OCI-LY7 (cell line): ENCODE results near the gene TWIST2. TPM values are rescaled to one million over a fixed set of nuclear protein-coding genes. Genes with fewer than 3 reads are reported as not detected.

Source experiments
- BruUV-seq: library from RNA; stranded (reverse); fragments of 400-500 nt; replicated peaks from 2 replicates; lab custom pipeline; 2021; lab: Mats Ljungman, UMichigan
- CTCF ChIA-PET: fragments of 300-600 bp; sonication (Branson Sonifier 250); formaldehyde crosslinking; loops from one replicate; lab custom pipeline; 2022; ENCODE audit warnings: antibody characterized with exemption; ENCODE audit not compliant: unreplicated experiment; lab: Charles Lee
- POLR2A ChIA-PET: fragments of 300-600 bp; sonication (Branson Sonifier 250); formaldehyde crosslinking; loops from one replicate; lab custom pipeline; 2022; ENCODE audit warnings: antibody characterized with exemption; lab: Charles Lee
- DNase-seq: peaks from one replicate; pipeline ENCODE4 v3.0.0-alpha.2; 2015; ENCODE audit warnings: low spot score
- H2AFZ ChIP-seq: fragments of 200-600 bp; sonication (generic), shearing (Covaris generic); 2 replicates; pipeline ENCODE4 v1.6.1; 2014; ENCODE audit warnings: mild to moderate bottlenecking, antibody characterized with exemption, low read length, moderate library complexity
- H3K27ac ChIP-seq: fragments of 200-600 bp; sonication (generic); 2 replicates; pipeline ENCODE4 v1.5.1; 2014; ENCODE audit warnings: mixed run types, low read depth, mild to moderate bottlenecking, moderate library complexity, low read length, inconsistent platforms; ENCODE audit not compliant: poor library complexity, severe bottlenecking
- H3K36me3 ChIP-seq: fragments of 200-600 bp; sonication (generic); 2 replicates; pipeline ENCODE4 v1.6.1; 2014; ENCODE audit warnings: mild to moderate bottlenecking, antibody characterized with exemption, low read length, moderate library complexity, mixed read lengths; ENCODE audit not compliant: insufficient read depth
- H3K4me1 ChIP-seq: fragments of 200-600 bp; sonication (generic); 2 replicates; pipeline ENCODE4 v1.5.1; 2014; ENCODE audit warnings: mild to moderate bottlenecking, low read length; ENCODE audit not compliant: insufficient read depth, poor library complexity, severe bottlenecking
- H3K4me2 ChIP-seq: fragments of 200-600 bp; sonication (generic); 2 replicates; pipeline ENCODE4 v1.6.1; 2014; ENCODE audit warnings: mild to moderate bottlenecking, low read length
- H3K4me3 ChIP-seq: fragments of 200-600 bp; sonication (generic); 2 replicates; pipeline ENCODE4 v1.5.1; 2014; ENCODE audit warnings: mild to moderate bottlenecking, low read depth, low read length; ENCODE audit not compliant: poor library complexity, severe bottlenecking
- H3K79me2 ChIP-seq: fragments of 200-600 bp; sonication (generic); 2 replicates; pipeline ENCODE4 v1.6.1; 2016; ENCODE audit warnings: low read depth, mild to moderate bottlenecking, low read length, moderate library complexity, mixed read lengths; ENCODE audit not compliant: insufficient read depth
- H3K9me2 ChIP-seq: fragments of 200-600 bp; sonication (generic); 2 replicates; pipeline ENCODE4 v1.6.1; 2016; ENCODE audit warnings: mild to moderate bottlenecking, low read length, mixed read lengths; ENCODE audit not compliant: insufficient read depth
- H3K9me3 ChIP-seq: fragments of 200-600 bp; sonication (generic); 2 replicates; pipeline ENCODE4 v1.6.1; 2014; ENCODE audit warnings: mild to moderate bottlenecking, mixed run types, low read length, mixed read lengths
- H4K20me1 ChIP-seq: fragments of 200-600 bp; sonication (generic); 2 replicates; pipeline ENCODE4 v1.6.1; 2014; ENCODE audit warnings: mild to moderate bottlenecking, antibody characterized with exemption, low read length, moderate library complexity, mixed read lengths; ENCODE audit not compliant: insufficient read depth
- EZH2phosphoT487 ChIP-seq: fragments of 200-600 bp; sonication (generic); IDR thresholded peaks from 2 replicates; pipeline ENCODE4 v1.6.1; 2018; ENCODE audit warnings: low read depth, borderline replicate concordance, mild to moderate bottlenecking, mixed run types, antibody characterized with exemption, low read length, moderate library complexity, mixed read lengths
- intact Hi-C: fragments of 100-400 bp; cut with micrococcal nuclease; formaldehyde crosslinking; loops from one replicate; pipeline ENCODE4 v1.10.0; 2022; ENCODE audit not compliant: unreplicated experiment
- total RNA-seq, 2 experiments: library from RNA; depleted of rRNA in 1 of 2; stranded (reverse); fragments of >200 nt in 1 of 2; shearing (Covaris generic) in 1 of 2; gene quantifications; 2 replicates each; pipeline ENCODE4 v1.2.3, GENCODE V29; 2014 to 2022
- TF ChIP-seq, protein P1 (sequence below): fragments of 200-600 bp; sonication (generic); conservative IDR thresholded peaks from 2 replicates; pipeline ENCODE4 v1.5.1; 2014; ENCODE audit warnings: mild to moderate bottlenecking, antibody characterized with exemption, low read length, moderate library complexity, mixed read lengths

Gene TWIST2
- total RNA-seq, 2 experiments from 2014 or later: not detected

DNA sequence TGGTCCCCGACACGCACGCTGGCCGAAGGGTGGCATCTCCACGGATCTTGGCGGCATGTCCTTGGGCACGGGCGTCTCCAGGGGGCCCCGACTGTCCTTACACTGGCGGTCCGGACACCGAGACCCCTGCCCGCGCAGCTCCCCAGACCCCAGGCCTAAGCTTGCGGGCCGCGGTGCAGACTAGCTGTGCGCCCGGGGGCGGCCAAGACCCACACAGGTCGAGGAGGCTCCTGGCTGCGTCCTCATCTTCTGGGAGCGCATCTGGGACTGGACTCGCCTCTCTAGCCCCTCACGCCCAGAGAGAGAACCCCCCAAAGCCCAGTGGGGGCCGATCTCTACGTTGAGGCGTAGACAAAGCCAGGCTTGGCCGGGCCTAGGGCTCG lies 475 bp upstream of the TWIST2 start:
- DNase-seq: no peak
- no peak overlapping the region for H3K4me3 ChIP-seq
- TF ChIP-seq, protein P1, sequence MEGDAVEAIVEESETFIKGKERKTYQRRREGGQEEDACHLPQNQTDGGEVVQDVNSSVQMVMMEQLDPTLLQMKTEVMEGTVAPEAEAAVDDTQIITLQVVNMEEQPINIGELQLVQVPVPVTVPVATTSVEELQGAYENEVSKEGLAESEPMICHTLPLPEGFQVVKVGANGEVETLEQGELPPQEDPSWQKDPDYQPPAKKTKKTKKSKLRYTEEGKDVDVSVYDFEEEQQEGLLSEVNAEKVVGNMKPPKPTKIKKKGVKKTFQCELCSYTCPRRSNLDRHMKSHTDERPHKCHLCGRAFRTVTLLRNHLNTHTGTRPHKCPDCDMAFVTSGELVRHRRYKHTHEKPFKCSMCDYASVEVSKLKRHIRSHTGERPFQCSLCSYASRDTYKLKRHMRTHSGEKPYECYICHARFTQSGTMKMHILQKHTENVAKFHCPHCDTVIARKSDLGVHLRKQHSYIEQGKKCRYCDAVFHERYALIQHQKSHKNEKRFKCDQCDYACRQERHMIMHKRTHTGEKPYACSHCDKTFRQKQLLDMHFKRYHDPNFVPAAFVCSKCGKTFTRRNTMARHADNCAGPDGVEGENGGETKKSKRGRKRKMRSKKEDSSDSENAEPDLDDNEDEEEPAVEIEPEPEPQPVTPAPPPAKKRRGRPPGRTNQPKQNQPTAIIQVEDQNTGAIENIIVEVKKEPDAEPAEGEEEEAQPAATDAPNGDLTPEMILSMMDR: no peak
- TF ChIP-seq EZH2phosphoT487: no peak
- no peak overlapping the region for H3K27ac ChIP-seq
- no TSS peak for BruUV-seq
- POLR2A ChIA-PET: no interaction called here
- no peaks in the 10 kb centered on the region for H3K9me3 ChIP-seq
- intact Hi-C loops: no loop called here
- H3K36me3 ChIP-seq: no peaks in the 10 kb centered on the region
- H3K4me1 ChIP-seq: no peaks in the 10 kb centered on the region
- no peaks in the 10 kb centered on the region for H3K9me2 ChIP-seq
- H3K79me2 ChIP-seq: no peaks in the 10 kb centered on the region
- no peak overlapping the region for H2AFZ ChIP-seq
- CTCF ChIA-PET: no interaction called here
- no peaks in the 10 kb centered on the region for H4K20me1 ChIP-seq
- H3K4me2 ChIP-seq: no peak overlapping the region

DNA sequence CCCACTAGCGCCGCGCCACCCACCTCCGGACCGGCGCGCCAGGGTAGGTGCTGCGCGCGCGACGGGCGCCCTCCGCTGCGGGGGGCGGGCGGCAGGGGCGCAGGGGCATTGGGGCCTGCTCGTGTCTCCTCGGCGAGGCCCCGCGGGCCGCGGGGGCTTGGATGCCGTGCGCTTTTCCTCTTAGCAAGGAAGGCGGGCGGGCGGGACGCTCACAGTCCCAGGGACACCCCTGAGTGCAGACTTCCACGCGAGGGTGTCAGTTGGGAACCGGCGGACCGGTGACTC lies 748 bp downstream of the TWIST2 start:
- Histone ChIP-seq H3K4me2 (no peak overlapping the region), H2AFZ (no peak overlapping the region)

More for the DNA sequence above, 748 bp downstream of the TWIST2 start:
- ChIA-PET POLR2A (no interaction called here), CTCF (no interaction called here)
- TF ChIP-seq, protein P1: no peak
- TF ChIP-seq EZH2phosphoT487: no peak
- intact Hi-C loops: no loop called here
- Histone ChIP-seq H3K27ac (no peak overlapping the region), H3K36me3 (no peaks in the 10 kb centered on the region), H3K79me2 (no peaks in the 10 kb centered on the region), H4K20me1 (no peaks in the 10 kb centered on the region), H3K4me3 (no peak overlapping the region), H3K9me3 (no peaks in the 10 kb centered on the region), H3K9me2 (no peaks in the 10 kb centered on the region), H3K4me1 (no peaks in the 10 kb centered on the region)
- no peak for DNase-seq
- no TSS peak for BruUV-seq
